ENCODE data around the gene TTC28. TPM values are rescaled to one million over a fixed set of nuclear protein-coding genes. Genes with fewer than 3 reads are reported as not detected.

Gene TTC28
- total RNA-seq, 1 donor, result 55.8 TPM

DNA sequence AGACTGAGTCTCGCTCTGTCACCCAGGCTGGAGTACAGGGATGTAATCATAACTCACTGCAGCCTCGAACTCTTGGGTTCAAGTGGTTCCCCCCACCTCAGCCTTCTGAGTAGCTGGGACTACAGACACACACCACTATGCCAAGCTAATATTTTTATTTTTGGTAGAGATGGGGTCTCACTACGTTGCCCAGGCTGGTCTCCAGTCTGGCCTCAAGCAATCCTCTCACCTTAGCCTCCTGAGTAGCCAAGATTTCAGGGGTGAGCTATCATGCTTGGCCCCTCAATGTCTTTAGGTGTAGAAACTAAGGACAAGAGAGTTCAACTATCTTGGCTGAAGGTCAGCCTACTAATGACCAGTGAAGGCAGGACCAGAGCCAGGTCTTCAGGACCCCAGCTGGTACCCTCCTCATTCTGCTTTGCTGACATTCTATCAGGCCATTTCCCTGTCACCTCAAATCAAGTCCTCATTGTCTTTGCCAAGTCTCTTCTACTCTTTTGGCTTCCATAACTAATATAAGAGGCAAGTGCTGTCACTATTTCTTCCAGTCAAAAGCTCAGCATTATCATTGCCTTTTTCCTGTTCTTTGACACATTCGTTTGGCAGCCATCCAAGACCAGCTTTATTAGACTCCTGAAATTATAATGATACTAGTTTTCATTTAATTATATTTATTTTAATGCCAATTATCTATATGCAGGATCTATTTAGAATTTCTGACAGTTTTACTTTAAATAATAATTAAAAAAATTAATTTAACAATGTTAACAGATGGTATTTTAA lies 496.4 kb downstream of the TTC28 start:
- TF ChIP-seq, protein P1, sequence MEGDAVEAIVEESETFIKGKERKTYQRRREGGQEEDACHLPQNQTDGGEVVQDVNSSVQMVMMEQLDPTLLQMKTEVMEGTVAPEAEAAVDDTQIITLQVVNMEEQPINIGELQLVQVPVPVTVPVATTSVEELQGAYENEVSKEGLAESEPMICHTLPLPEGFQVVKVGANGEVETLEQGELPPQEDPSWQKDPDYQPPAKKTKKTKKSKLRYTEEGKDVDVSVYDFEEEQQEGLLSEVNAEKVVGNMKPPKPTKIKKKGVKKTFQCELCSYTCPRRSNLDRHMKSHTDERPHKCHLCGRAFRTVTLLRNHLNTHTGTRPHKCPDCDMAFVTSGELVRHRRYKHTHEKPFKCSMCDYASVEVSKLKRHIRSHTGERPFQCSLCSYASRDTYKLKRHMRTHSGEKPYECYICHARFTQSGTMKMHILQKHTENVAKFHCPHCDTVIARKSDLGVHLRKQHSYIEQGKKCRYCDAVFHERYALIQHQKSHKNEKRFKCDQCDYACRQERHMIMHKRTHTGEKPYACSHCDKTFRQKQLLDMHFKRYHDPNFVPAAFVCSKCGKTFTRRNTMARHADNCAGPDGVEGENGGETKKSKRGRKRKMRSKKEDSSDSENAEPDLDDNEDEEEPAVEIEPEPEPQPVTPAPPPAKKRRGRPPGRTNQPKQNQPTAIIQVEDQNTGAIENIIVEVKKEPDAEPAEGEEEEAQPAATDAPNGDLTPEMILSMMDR (IDR thresholded peaks at IDR 0.05; ENCODE audit: insufficient read depth, low read length), result no peak
- no peak for DNase-seq (ENCODE audit: low read depth)
- no peak overlapping the region for H3K4me3 ChIP-seq (ENCODE audit: low read depth, low read length)

GRCh38 chr22:28180804-28181731 lies 498.6 kb downstream of the TTC28 start:
- peak; percentile 49 for DNase-seq (ENCODE audit: low read depth)
- TF ChIP-seq, protein P1 (IDR thresholded peaks at IDR 0.05; ENCODE audit: insufficient read depth, low read length), result no peak
- H3K4me3 ChIP-seq (ENCODE audit: low read depth, low read length), result no peak overlapping the region

- DNase-seq (ENCODE audit: low read depth), result no peak
- TF ChIP-seq, protein P1 (IDR thresholded peaks at IDR 0.05; ENCODE audit: insufficient read depth, low read length), result no peak
These were observed 500.2 kb downstream of the TTC28 start for GRCh38 chr22:28179392-28179791.

GRCh38 chr22:28175730-28176492 lies 503.7 kb downstream of the TTC28 start:
- H3K4me3 ChIP-seq (ENCODE audit: low read depth, low read length), result no peak overlapping the region
- TF ChIP-seq, protein P1 (IDR thresholded peaks at IDR 0.05; ENCODE audit: insufficient read depth, low read length), result no peak
- DNase-seq (ENCODE audit: low read depth), result no peak

More at GRCh38 chr22:28179392-28179791, 500.2 kb downstream of the TTC28 start:
- H3K4me3 ChIP-seq (ENCODE audit: low read depth, low read length), result no peak overlapping the region

- no peak overlapping the region for H3K4me3 ChIP-seq (ENCODE audit: low read depth, low read length)
- TF ChIP-seq, protein P1 (IDR thresholded peaks at IDR 0.05; ENCODE audit: insufficient read depth, low read length), result no peak
- DNase-seq (ENCODE audit: low read depth), result no peak
These were observed 505.1 kb downstream of the TTC28 start for GRCh38 chr22:28174509-28174908.

Measured in fibroblast of the aortic adventitia (primary cell).